HepG2 (cell line): ENCODE measurements around the gene AHRR. TPM values are rescaled to one million over a fixed set of nuclear protein-coding genes. Genes with fewer than 3 reads are reported as not detected.

ENCODE experiments used
- HDAC1 ChIP-seq: sonication (generic); formaldehyde crosslinking; IDR thresholded peaks from 2 replicates; pipeline ENCODE4 v1.5.1; 2020; ENCODE audit warnings: mild to moderate bottlenecking, missing genetic modification reagents
- IRF2 ChIP-seq: IDR thresholded peaks from 2 replicates; pipeline ENCODE4 v1.6.1; 2018; ENCODE audit warnings: missing genetic modification reagents, missing compliant biosample characterization
- KDM5A ChIP-seq: fragments of 200-600 bp; sonication (generic); IDR thresholded peaks from 2 replicates; pipeline ENCODE4 v1.7.0; 2018; ENCODE audit warnings: antibody characterized with exemption, mild to moderate bottlenecking, low read length, borderline replicate concordance
- MAFK ChIP-seq, 2 experiments: IDR thresholded peaks in 1 of 2; conservative IDR thresholded peaks in 1 of 2; 2 replicates each; pipeline ENCODE4 v1.6.1; 2011; ENCODE audit warnings: improper control_type of control experiment in 2 of 2, low read length in 2 of 2
- MIXL1 ChIP-seq: IDR thresholded peaks from 2 replicates; pipeline ENCODE4 v1.6.1; 2016
- NR2F2 ChIP-seq: IDR thresholded peaks from 2 replicates; pipeline ENCODE4 v1.6.1; 2012; ENCODE audit warnings: low read depth, inconsistent platforms, borderline replicate concordance
- PAX8 ChIP-seq: sonication (generic); formaldehyde crosslinking; IDR thresholded peaks from 2 replicates; pipeline ENCODE4 v1.8.0; 2022; ENCODE audit warnings: mild to moderate bottlenecking, missing genetic modification reagents, borderline replicate concordance
- RBFOX2 ChIP-seq: fragments of 200-400 bp; formaldehyde crosslinking; IDR thresholded peaks from 2 replicates; pipeline ENCODE4 v1.6.1; 2017; ENCODE audit warnings: low read depth, mild to moderate bottlenecking, low read length
- SIN3A ChIP-seq: IDR thresholded peaks from 2 replicates; pipeline ENCODE4 v1.6.1; 2011; ENCODE audit warnings: low read depth, mild to moderate bottlenecking, control low read depth, low read length, borderline replicate concordance
- SOX5 ChIP-seq: IDR thresholded peaks from 2 replicates; pipeline ENCODE4 v1.6.1; 2016; ENCODE audit warnings: borderline replicate concordance
- SRSF9 ChIP-seq: fragments of 200-400 bp; formaldehyde crosslinking; IDR thresholded peaks from 2 replicates; pipeline ENCODE4 v1.6.1; 2018; ENCODE audit warnings: borderline replicate concordance, mild to moderate bottlenecking, low read depth, low read length; ENCODE audit not compliant: insufficient read depth, poor library complexity, severe bottlenecking
- THYN1 ChIP-seq: sonication (generic); formaldehyde crosslinking; IDR thresholded peaks from 2 replicates; pipeline ENCODE4 v1.8.1; 2023; ENCODE audit warnings: low read depth, mild to moderate bottlenecking, moderate library complexity, missing genetic modification reagents, borderline replicate concordance
- ZNF124 ChIP-seq: sonication (generic); formaldehyde crosslinking; IDR thresholded peaks from 2 replicates; pipeline ENCODE4 v1.4.0; 2020; ENCODE audit warnings: missing genetic modification reagents
- ZNF256 ChIP-seq: sonication (generic); formaldehyde crosslinking; conservative IDR thresholded peaks from 2 replicates; pipeline ENCODE4 v1.4.0; 2020; ENCODE audit warnings: missing genetic modification reagents
- ZNF441 ChIP-seq: sonication (generic); formaldehyde crosslinking; IDR thresholded peaks from 2 replicates; pipeline ENCODE4 v1.7.0; 2021; ENCODE audit warnings: missing genetic modification reagents, borderline replicate concordance
- ZNF484 ChIP-seq: sonication (generic); formaldehyde crosslinking; IDR thresholded peaks from 2 replicates; pipeline ENCODE4 v1.5.1; 2020; ENCODE audit warnings: mild to moderate bottlenecking, low read depth, missing genetic modification reagents, borderline replicate concordance
- ZNF558 ChIP-seq: sonication (generic); formaldehyde crosslinking; IDR thresholded peaks from 2 replicates; pipeline ENCODE4 v1.9.0; 2022; ENCODE audit warnings: mild to moderate bottlenecking, missing genetic modification reagents, borderline replicate concordance
- ZNF572 ChIP-seq: sonication (generic); formaldehyde crosslinking; IDR thresholded peaks from 2 replicates; pipeline ENCODE4 v1.5.1; 2020; ENCODE audit warnings: mild to moderate bottlenecking, missing genetic modification reagents
- ZNF703 ChIP-seq: sonication (generic); formaldehyde crosslinking; IDR thresholded peaks from 2 replicates; pipeline ENCODE4 v1.5.1; 2020; ENCODE audit warnings: missing genetic modification reagents, mild to moderate bottlenecking, moderate library complexity, borderline replicate concordance
- ZNF766 ChIP-seq: sonication (generic); formaldehyde crosslinking; IDR thresholded peaks from 2 replicates; pipeline ENCODE4 v1.5.0; 2020; ENCODE audit warnings: missing genetic modification reagents, borderline replicate concordance
- polyA plus RNA-seq, 8 experiments: library from polyadenylated mRNA; depleted of rRNA in 3 of 8; stranded (reverse) in 7 of 8; unstranded in 1 of 8; fragments of >200 nt; fragmentation: Illumina TruSeq in 4 of 8; extraction: Trizol in 4 of 8; gene quantifications; 2 replicates each; pipeline versions ENCODE4 v1.2.1 to v1.2.3, GENCODE V29; 2011 to 2016; ENCODE audit warnings: low read depth in 4 of 8, missing spikeins in 1 of 8, mixed read lengths in 1 of 8; ENCODE audit not compliant: insufficient read depth in 1 of 8
- total RNA-seq, 5 experiments: library from RNA; depleted of rRNA; stranded (reverse); fragments of >200 nt; fragmentation: Illumina TruSeq; extraction: Trizol; gene quantifications; 2 replicates each; pipeline ENCODE4 v1.2.3, GENCODE V29; 2016; ENCODE audit warnings: low read depth in 1 of 5
- TF ChIP-seq, protein P1 (sequence below), 2 experiments: sonication (generic) in 1 of 2; formaldehyde crosslinking in 1 of 2; IDR thresholded peaks; 2 replicates each; pipeline versions ENCODE4 v1.4.0 to v1.6.1; 2018 to 2020; ENCODE audit warnings: missing genetic modification reagents in 2 of 2, borderline replicate concordance in 1 of 2, low read depth in 1 of 2, mild to moderate bottlenecking in 1 of 2, missing biosample characterization in 1 of 2
- TF ChIP-seq, protein P2 (sequence below): sonication (generic); formaldehyde crosslinking; IDR thresholded peaks from 2 replicates; pipeline ENCODE4 v1.4.0; 2020; ENCODE audit warnings: mild to moderate bottlenecking, missing genetic modification reagents
- TF ChIP-seq, protein P3 (sequence below): sonication (generic); formaldehyde crosslinking; IDR thresholded peaks from 2 replicates; pipeline ENCODE4 v1.5.0; 2020; ENCODE audit warnings: missing genetic modification reagents, mild to moderate bottlenecking, borderline replicate concordance

Gene AHRR
- total and polyA plus RNA-seq, 2 of the 13 experiments (the other 11 are each of a cell fraction or from before 2014, with no cell fraction given), result 0.28 to 0.35 TPM

DNA sequence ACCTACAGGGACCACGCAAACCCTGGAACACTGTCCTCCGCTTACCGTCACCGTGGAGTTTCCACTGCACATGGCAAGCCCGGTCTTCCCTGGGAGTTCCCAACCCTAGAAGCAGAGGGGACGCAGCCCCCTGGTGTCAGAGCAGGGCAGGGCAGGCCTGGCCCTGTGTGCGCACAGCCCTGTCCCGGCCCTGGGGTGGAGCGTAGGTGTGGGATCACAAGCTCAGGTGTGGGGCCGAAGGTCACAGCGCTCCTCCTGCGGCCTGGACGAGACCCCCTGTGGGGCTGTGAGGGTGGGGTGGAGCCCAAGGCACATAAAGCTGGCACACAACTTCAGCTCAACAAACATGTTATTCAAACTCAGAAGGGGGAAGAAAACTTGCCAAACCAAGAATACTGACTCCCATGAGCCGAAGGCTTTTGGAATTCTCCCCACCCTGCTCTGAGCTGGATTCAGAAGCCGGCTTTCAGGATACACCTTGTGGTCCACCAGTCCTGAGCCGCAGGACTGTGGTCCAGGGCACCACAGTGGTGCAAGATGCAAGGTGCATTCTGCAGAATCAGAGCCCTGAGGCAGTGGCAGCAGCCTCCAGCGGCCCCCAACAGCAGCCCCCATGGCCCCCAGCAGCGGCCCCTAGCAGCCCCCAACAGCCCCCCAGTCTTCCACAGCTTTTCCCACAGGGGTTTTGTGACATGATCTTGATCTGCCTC, 109.6 kb downstream of the AHRR start (continued):
- TF ChIP-seq, protein P1, sequence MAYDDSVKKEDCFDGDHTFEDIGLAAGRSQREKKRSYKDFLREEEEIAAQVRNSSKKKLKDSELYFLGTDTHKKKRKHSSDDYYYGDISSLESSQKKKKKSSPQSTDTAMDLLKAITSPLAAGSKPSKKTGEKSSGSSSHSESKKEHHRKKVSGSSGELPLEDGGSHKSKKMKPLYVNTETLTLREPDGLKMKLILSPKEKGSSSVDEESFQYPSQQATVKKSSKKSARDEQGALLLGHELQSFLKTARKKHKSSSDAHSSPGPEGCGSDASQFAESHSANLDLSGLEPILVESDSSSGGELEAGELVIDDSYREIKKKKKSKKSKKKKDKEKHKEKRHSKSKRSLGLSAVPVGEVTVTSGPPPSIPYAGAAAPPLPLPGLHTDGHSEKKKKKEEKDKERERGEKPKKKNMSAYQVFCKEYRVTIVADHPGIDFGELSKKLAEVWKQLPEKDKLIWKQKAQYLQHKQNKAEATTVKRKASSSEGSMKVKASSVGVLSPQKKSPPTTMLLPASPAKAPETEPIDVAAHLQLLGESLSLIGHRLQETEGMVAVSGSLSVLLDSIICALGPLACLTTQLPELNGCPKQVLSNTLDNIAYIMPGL (CRISPR knock-in tag; IDR thresholded peaks at IDR 0.05; ENCODE audit: borderline replicate concordance in 1 of 2, low read depth in 1 of 2), result no peak
- TF ChIP-seq NR2F2 (no peak), ZNF484 (CRISPR knock-in tag) (no peak), ZNF441 (CRISPR knock-in tag) (no peak), RBFOX2 (no peak), ZNF124 (CRISPR knock-in tag) (no peak), ZNF558 (no peak), KDM5A (no peak), MIXL1 (CRISPR knock-in tag) (no peak), SIN3A (no peak), ZNF572 (CRISPR knock-in tag) (no peak), PAX8 (CRISPR knock-in tag) (no peak), ZNF766 (CRISPR knock-in tag) (no peak), HDAC1 (CRISPR knock-in tag) (no peak), MAFK (conservative IDR thresholded peaks at IDR 0.05 in 1 of 2, IDR thresholded peaks at IDR 0.05 in 1 of 2; ENCODE audit: low read length in 2 of 2) (no peak), IRF2 (CRISPR knock-in tag) (no peak), ZNF256 (CRISPR knock-in tag) (no peak), SOX5 (CRISPR knock-in tag) (no peak), ZNF703 (CRISPR knock-in tag) (no peak), THYN1 (no peak), SRSF9 (no peak)
- TF ChIP-seq, protein P2, sequence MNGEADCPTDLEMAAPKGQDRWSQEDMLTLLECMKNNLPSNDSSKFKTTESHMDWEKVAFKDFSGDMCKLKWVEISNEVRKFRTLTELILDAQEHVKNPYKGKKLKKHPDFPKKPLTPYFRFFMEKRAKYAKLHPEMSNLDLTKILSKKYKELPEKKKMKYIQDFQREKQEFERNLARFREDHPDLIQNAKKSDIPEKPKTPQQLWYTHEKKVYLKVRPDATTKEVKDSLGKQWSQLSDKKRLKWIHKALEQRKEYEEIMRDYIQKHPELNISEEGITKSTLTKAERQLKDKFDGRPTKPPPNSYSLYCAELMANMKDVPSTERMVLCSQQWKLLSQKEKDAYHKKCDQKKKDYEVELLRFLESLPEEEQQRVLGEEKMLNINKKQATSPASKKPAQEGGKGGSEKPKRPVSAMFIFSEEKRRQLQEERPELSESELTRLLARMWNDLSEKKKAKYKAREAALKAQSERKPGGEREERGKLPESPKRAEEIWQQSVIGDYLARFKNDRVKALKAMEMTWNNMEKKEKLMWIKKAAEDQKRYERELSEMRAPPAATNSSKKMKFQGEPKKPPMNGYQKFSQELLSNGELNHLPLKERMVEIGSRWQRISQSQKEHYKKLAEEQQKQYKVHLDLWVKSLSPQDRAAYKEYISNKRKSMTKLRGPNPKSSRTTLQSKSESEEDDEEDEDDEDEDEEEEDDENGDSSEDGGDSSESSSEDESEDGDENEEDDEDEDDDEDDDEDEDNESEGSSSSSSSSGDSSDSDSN (CRISPR knock-in tag), result peak; percentile 47; the same call in 1 of the 2 replicates
- TF ChIP-seq, protein P3, sequence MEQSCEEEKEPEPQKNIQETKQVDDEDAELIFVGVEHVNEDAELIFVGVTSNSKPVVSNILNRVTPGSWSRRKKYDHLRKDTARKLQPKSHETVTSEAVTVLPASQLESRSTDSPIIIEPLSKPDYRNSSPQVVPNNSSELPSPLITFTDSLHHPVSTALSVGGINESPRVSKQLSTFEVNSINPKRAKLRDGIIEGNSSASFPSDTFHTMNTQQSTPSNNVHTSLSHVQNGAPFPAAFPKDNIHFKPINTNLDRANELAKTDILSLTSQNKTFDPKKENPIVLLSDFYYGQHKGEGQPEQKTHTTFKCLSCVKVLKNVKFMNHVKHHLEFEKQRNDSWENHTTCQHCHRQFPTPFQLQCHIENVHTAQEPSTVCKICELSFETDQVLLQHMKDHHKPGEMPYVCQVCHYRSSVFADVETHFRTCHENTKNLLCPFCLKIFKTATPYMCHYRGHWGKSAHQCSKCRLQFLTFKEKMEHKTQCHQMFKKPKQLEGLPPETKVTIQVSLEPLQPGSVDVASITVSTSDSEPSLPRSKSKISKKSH (CRISPR knock-in tag), result no peak
